H9 (cell line): ENCODE data around the gene ANKRD11. TPM values are rescaled to one million over a fixed set of nuclear protein-coding genes. Genes with fewer than 3 reads are reported as not detected.

Experiments
- DNase-seq: peaks from one replicate; pipeline ENCODE4 v3.0.0-alpha.2; 2017
- H2AFZ ChIP-seq: one replicate; pipeline ENCODE4 v1.6.1; 2013; ENCODE audit warnings: mild to moderate bottlenecking, low read length, control low read depth, moderate library complexity
- H2AK5ac ChIP-seq: 2 replicates; pipeline ENCODE4 v1.6.1; 2013; ENCODE audit warnings: low read length, control low read depth, mixed read lengths; ENCODE audit not compliant: insufficient read length
- H2BK120ac ChIP-seq: one replicate; pipeline ENCODE4 v1.6.1; 2013; ENCODE audit warnings: low read depth, mild to moderate bottlenecking, low read length, control low read depth, inconsistent platforms; ENCODE audit not compliant: poor library complexity, severe bottlenecking
- H2BK12ac ChIP-seq: 2 replicates; pipeline ENCODE4 v1.6.1; 2013; ENCODE audit warnings: low read length, control low read depth, mixed read lengths, low read depth; ENCODE audit not compliant: insufficient read length
- H2BK15ac ChIP-seq: 2 replicates; pipeline ENCODE4 v1.6.1; 2013; ENCODE audit warnings: low read depth, low read length, control low read depth
- H2BK20ac ChIP-seq: one replicate; pipeline ENCODE4 v1.6.1; 2013; ENCODE audit warnings: low read depth, mild to moderate bottlenecking, low read length, control low read depth, inconsistent platforms; ENCODE audit not compliant: poor library complexity, severe bottlenecking
- H2BK5ac ChIP-seq: 2 replicates; pipeline ENCODE4 v1.6.1; 2013; ENCODE audit warnings: low read length, control low read depth, mixed read lengths; ENCODE audit not compliant: insufficient read length
- H3K14ac ChIP-seq: 2 replicates; pipeline ENCODE4 v1.6.1; 2013; ENCODE audit warnings: low read length, control low read depth; ENCODE audit not compliant: insufficient read depth
- H3K18ac ChIP-seq: 2 replicates; pipeline ENCODE4 v1.6.1; 2013; ENCODE audit warnings: low read depth, mild to moderate bottlenecking, mixed read lengths, low read length, control low read depth; ENCODE audit not compliant: insufficient read length
- H3K23ac ChIP-seq: 2 replicates; pipeline ENCODE4 v1.6.1; 2013; ENCODE audit warnings: low read length, control low read depth, mixed read lengths, low read depth; ENCODE audit not compliant: insufficient read length
- H3K23me2 ChIP-seq: 2 replicates; pipeline ENCODE4 v1.6.1; 2013; ENCODE audit warnings: low read depth, mild to moderate bottlenecking, mixed read lengths, low read length, control low read depth; ENCODE audit not compliant: insufficient read length, poor library complexity, severe bottlenecking
- H3K27ac ChIP-seq: 2 replicates; pipeline ENCODE4 v1.5.1; 2013; ENCODE audit warnings: low read length, control low read depth, mixed read lengths, low read depth; ENCODE audit not compliant: insufficient read length
- H3K27me3 ChIP-seq: 2 replicates; pipeline ENCODE4 v1.6.1; 2013; ENCODE audit warnings: low read length, control low read depth, inconsistent platforms; ENCODE audit not compliant: insufficient read depth
- H3K4ac ChIP-seq: 2 replicates; pipeline ENCODE4 v1.6.1; 2013; ENCODE audit warnings: low read depth, mild to moderate bottlenecking, control low read depth, inconsistent platforms, low read length, moderate library complexity
- H3K4me1 ChIP-seq: 2 replicates; pipeline ENCODE4 v1.6.1; 2013; ENCODE audit warnings: low read length, control low read depth, inconsistent platforms; ENCODE audit not compliant: insufficient read depth
- H3K4me2 ChIP-seq: 2 replicates; pipeline ENCODE4 v1.6.1; 2013; ENCODE audit warnings: low read length, control low read depth, mixed read lengths; ENCODE audit not compliant: insufficient read length, insufficient read depth
- H3K56ac ChIP-seq: 2 replicates; pipeline ENCODE4 v1.6.1; 2013; ENCODE audit warnings: low read depth, mild to moderate bottlenecking, mixed read lengths, low read length, control low read depth; ENCODE audit not compliant: insufficient read length
- H3K79me1 ChIP-seq: 2 replicates; pipeline ENCODE4 v1.6.1; 2013; ENCODE audit warnings: low read depth, mild to moderate bottlenecking, moderate library complexity, low read length, control low read depth, inconsistent platforms; ENCODE audit not compliant: insufficient read depth, poor library complexity, severe bottlenecking
- H3K79me2 ChIP-seq: 2 replicates; pipeline ENCODE4 v1.6.1; 2013; ENCODE audit warnings: low read length, control low read depth, inconsistent platforms; ENCODE audit not compliant: insufficient read depth
- H3K9ac ChIP-seq: 2 replicates; pipeline ENCODE4 v1.6.1; 2013; ENCODE audit warnings: low read length, control low read depth, mixed read lengths; ENCODE audit not compliant: insufficient read length; ENCODE audit errors: extremely low read depth
- H3K9me3 ChIP-seq: one replicate; pipeline ENCODE4 v1.6.1; 2013; ENCODE audit warnings: low read depth, low read length, inconsistent platforms; ENCODE audit not compliant: control insufficient read depth
- H3T11ph ChIP-seq: one replicate; pipeline ENCODE4 v1.6.1; 2013; ENCODE audit warnings: mild to moderate bottlenecking, low read length, control low read depth, inconsistent platforms
- H4K20me1 ChIP-seq: one replicate; pipeline ENCODE4 v1.6.1; 2013; ENCODE audit not compliant: control insufficient read depth, insufficient read length, insufficient read depth
- H4K5ac ChIP-seq: 2 replicates; pipeline ENCODE4 v1.6.1; 2013; ENCODE audit warnings: low read depth, mild to moderate bottlenecking, mixed read lengths, low read length, control low read depth; ENCODE audit not compliant: insufficient read length
- H4K8ac ChIP-seq: replicated peaks from 2 replicates; pipeline ENCODE4 v1.6.1; 2013; ENCODE audit warnings: low read length, control low read depth, mixed read lengths, low read depth; ENCODE audit not compliant: insufficient read length
- H4K91ac ChIP-seq: 2 replicates; pipeline ENCODE4 v1.6.1; 2013; ENCODE audit warnings: low read depth, mild to moderate bottlenecking, moderate library complexity, mixed read lengths, low read length, control low read depth; ENCODE audit not compliant: insufficient read length
- H3K27ac Mint-ChIP-seq, 3 experiments: 2 replicates in 2 of 3; 3 replicates in 1 of 3; pipeline ENCODE4 v1.8.0; 2020 to 2021; ENCODE audit warnings: mixed read lengths in 3 of 3, mild to moderate bottlenecking in 1 of 3, moderate library complexity in 1 of 3
- H3K27me3 Mint-ChIP-seq: 2 replicates; pipeline ENCODE4 v1.8.0; 2021; ENCODE audit warnings: low read depth, mild to moderate bottlenecking, moderate library complexity, mixed read lengths
- H3K36me3 Mint-ChIP-seq, 3 experiments: 2 replicates in 2 of 3; 3 replicates in 1 of 3; pipeline ENCODE4 v1.8.0; 2020 to 2021; ENCODE audit warnings: low read depth in 3 of 3, mixed read lengths in 3 of 3; ENCODE audit not compliant: insufficient read depth in 1 of 3
- H3K4me1 Mint-ChIP-seq, 2 experiments: 2 replicates each; pipeline ENCODE4 v1.8.0; 2020; ENCODE audit warnings: mixed read lengths in 2 of 2
- H3K4me3 Mint-ChIP-seq, 2 experiments: 2 replicates in 1 of 2; 3 replicates in 1 of 2; pipeline ENCODE4 v1.8.0; 2020 to 2021; ENCODE audit warnings: mild to moderate bottlenecking in 2 of 2, mixed read lengths in 2 of 2, moderate library complexity in 1 of 2
- H3K9me3 Mint-ChIP-seq, 2 experiments: 2 replicates in 1 of 2; 3 replicates in 1 of 2; pipeline ENCODE4 v1.8.0; 2020; ENCODE audit warnings: mild to moderate bottlenecking in 2 of 2, mixed read lengths in 2 of 2, moderate library complexity in 1 of 2
- WGBS: extraction: QIAGEN DNeasy Blood & Tissue Kit; methylation state at CpG from one replicate; pipeline ENCODE4 v1.1.7; 2013; ENCODE audit warnings: missing lambda C conversion rate, low lambda C conversion rate, mixed read lengths; ENCODE audit not compliant: insufficient read length; ENCODE audit errors: extremely low coverage; 5-methylcytosine and 5-hydroxymethylcytosine counted together
- total RNA-seq: library from RNA; stranded (reverse); gene quantifications from 2 replicates; pipeline ENCODE4 v1.2.1, GENCODE V29; 2021
- TF ChIP-seq, protein P1 (sequence below): fragments of 200-600 bp; sonication (generic); conservative IDR thresholded peaks from 3 replicates; pipeline ENCODE4 v1.8.0; 2021; ENCODE audit warnings: antibody characterized with exemption, mild to moderate bottlenecking

Gene ANKRD11
- total RNA-seq, 1 experiment from 2014 or later = 181 TPM

DNA sequence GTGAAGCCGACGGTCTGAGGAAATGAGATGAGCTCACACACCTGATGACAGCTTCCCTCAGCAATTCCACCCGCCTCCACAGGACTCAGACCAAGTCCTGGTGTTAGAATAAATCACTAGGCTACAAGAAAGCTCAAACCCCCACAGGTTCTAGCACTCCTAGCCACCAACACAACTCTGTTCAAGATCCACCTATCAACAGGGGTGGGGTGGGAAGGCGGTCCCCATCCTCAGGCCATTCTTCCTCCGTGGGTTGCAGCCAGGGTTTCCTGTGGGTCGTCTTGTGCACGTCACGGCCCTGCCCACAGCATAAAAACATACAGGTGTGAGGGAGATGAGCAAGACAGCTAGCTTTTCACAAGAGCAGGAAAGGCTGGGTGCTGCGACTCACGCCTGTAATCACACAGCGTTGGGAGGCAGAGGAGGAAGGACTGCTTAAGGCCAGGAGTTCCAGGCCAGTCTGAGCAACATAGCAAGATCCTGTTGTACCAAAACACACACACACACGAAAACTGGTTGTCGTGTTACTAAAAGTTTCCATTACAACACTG lies 81.1 kb downstream of the ANKRD11 start:
- TF ChIP-seq, protein P1, sequence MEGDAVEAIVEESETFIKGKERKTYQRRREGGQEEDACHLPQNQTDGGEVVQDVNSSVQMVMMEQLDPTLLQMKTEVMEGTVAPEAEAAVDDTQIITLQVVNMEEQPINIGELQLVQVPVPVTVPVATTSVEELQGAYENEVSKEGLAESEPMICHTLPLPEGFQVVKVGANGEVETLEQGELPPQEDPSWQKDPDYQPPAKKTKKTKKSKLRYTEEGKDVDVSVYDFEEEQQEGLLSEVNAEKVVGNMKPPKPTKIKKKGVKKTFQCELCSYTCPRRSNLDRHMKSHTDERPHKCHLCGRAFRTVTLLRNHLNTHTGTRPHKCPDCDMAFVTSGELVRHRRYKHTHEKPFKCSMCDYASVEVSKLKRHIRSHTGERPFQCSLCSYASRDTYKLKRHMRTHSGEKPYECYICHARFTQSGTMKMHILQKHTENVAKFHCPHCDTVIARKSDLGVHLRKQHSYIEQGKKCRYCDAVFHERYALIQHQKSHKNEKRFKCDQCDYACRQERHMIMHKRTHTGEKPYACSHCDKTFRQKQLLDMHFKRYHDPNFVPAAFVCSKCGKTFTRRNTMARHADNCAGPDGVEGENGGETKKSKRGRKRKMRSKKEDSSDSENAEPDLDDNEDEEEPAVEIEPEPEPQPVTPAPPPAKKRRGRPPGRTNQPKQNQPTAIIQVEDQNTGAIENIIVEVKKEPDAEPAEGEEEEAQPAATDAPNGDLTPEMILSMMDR = no peak
- no peak overlapping the region for H3K27ac ChIP-seq
- H2AK5ac ChIP-seq = no peak overlapping the region
- peaks cover 19% of the 10 kb centered on the region; the same call in 1 of the 2 replicates for H3K4me1 ChIP-seq
- H4K91ac ChIP-seq = no peak overlapping the region
- H3K4me2 ChIP-seq = no peak overlapping the region
- H3K27me3 Mint-ChIP-seq = no peaks in the 10 kb centered on the region
- H3K36me3 Mint-ChIP-seq = no peaks in the 10 kb centered on the region; a peak in 1 of 7 replicates
- peaks cover 80% of the 10 kb centered on the region for H3K79me2 ChIP-seq
- H3K79me1 ChIP-seq = peaks cover 6% of the 10 kb centered on the region
- no peaks in the 10 kb centered on the region for H3K23me2 ChIP-seq
- no peak overlapping the region for H3K4me3 Mint-ChIP-seq
- no peaks in the 10 kb centered on the region for H3K9me3 ChIP-seq
- no peak overlapping the region for H3K23ac ChIP-seq
- DNase-seq = no peak
- no peak overlapping the region for H3K9ac ChIP-seq
- peaks cover 8% of the 10 kb centered on the region for H4K20me1 ChIP-seq
- H2AFZ ChIP-seq = no peak overlapping the region
- no peaks in the 10 kb centered on the region for H3K27me3 ChIP-seq
- no peak overlapping the region for H2BK15ac ChIP-seq
- H3K56ac ChIP-seq = no peak overlapping the region
- H4K5ac ChIP-seq = no peak overlapping the region
- H3T11ph ChIP-seq = no peak overlapping the region
- H2BK20ac ChIP-seq = no peak overlapping the region
- peaks cover 76 to 83% of the 10 kb centered on the region in 2 experiments for H3K4me1 Mint-ChIP-seq
- no peak overlapping the region for H3K14ac ChIP-seq
- H3K9me3 Mint-ChIP-seq = no peaks in the 10 kb centered on the region
- H2BK12ac ChIP-seq = no peak overlapping the region
- H2BK5ac ChIP-seq = no peak overlapping the region
- H4K8ac ChIP-seq = no peak overlapping the region
- WGBS = no CpG with 5 or more reads among the region's 13 CpGs
- H3K27ac Mint-ChIP-seq = peak overlapping the region; percentile 67 to 68 (median 68); a peak in 4 of 7 replicates
- H2BK120ac ChIP-seq = no peak overlapping the region
- no peak overlapping the region for H3K4ac ChIP-seq
- H3K18ac ChIP-seq = no peak overlapping the region
